ENCODE data around the gene PPP4R3A. TPM values are rescaled to one million over a fixed set of nuclear protein-coding genes. Genes with fewer than 3 reads are reported as not detected.
A peak's percentile ranks its signal among the peaks of the same experiment; 100 is the strongest.

The PPP4R3A gene
- total RNA-seq (76.5 and 85.7 TPM in 2 replicates), polyA plus RNA-seq (47.6 and 55.7 TPM in 2 replicates)

DNA sequence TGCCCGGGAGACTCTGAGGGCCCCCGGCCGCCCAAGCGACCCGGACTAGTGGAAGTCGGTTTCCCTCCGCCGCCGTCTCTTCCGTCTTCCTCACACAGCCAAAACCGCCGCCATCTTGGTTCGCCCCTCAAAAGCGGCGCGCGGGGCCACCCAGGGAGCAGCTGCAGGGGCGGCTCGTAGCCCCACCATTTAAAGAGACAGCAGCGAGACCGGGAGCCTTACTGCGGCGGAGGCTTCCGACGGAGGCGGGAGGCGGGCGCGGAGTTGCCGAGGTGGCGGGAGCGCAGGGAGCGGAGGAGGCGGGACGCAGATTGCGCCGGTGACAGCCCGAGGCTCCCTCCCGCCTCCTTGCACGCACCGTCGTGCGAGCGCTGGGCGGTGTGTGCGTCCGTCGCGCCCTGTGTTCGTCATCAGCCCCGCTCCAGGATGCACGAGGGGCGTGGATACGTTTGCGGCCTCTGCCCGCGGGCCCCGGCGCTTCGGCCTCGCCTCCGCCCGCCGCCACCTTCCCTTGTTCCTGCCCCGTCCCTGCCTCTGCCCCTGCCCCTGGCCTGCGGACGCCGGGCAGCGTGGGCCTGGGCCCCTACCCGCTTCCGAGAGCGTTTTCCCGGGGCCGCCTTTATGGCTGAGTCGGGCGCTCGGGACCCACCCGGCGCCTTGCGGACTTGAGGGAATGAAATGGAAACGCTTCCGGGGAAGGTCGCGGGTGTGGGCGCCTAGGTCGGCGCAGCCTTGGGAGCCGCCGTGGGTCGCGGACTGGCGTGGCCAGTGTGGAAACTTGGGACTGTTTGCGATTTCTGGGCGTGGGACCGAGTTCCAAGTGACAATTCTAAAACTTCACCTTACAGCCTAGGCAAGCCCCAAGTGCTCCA lies at the start of gene PPP4R3A:
Gene PPP4R3A (minus strand): TSS at position 140 of the 872 bp plus-strand sequence. CDS start 663 bp downstream, outside the sequence.
- Histone ChIP-seq H3K36me3 (replicated peaks; ENCODE audit: insufficient read depth, low read depth) (no peaks in the 10 kb centered on the region), H3K9me2 (replicated peaks; ENCODE audit: insufficient read depth) (no peaks in the 10 kb centered on the region), H2AFZ (peak within 1 kb of the TSS; percentile 72), H3K4me1 (ENCODE audit: insufficient read depth) (peaks cover 9% of the 10 kb centered on the region), H4K20me1 (ENCODE audit: insufficient read depth, poor library complexity, severe bottlenecking) (peaks cover 39% of the 10 kb centered on the region), H3K4me3 (peak within 1 kb of the TSS; percentile 87), H3K9me3 (ENCODE audit: low read depth) (no peaks in the 10 kb centered on the region), H3K4me2 (peak within 1 kb of the TSS; percentile 83), H3K79me2 (peaks cover 49% of the 10 kb centered on the region), H3K27ac (peak within 1 kb of the TSS; percentile 99), H3K27me3 (no peaks in the 10 kb centered on the region)
- TF ChIP-seq EZH2 (IDR thresholded peaks at IDR 0.05; ENCODE audit: borderline replicate concordance), result no peak
- no peak for TF ChIP-seq EZH2phosphoT487 (IDR thresholded peaks at IDR 0.05; ENCODE audit: low read depth, severe bottlenecking, unreplicated experiment)
- no peak for TF ChIP-seq CTCF (IDR thresholded peaks at IDR 0.05; ENCODE audit: poor library complexity)
- under 1% methylated on average over 72 of the region's 95 CpGs for WGBS (ENCODE audit: low lambda C conversion rate, missing lambda C conversion rate)
- DNase-seq (ENCODE audit: low spot score), result peak; percentile 98

DNA sequence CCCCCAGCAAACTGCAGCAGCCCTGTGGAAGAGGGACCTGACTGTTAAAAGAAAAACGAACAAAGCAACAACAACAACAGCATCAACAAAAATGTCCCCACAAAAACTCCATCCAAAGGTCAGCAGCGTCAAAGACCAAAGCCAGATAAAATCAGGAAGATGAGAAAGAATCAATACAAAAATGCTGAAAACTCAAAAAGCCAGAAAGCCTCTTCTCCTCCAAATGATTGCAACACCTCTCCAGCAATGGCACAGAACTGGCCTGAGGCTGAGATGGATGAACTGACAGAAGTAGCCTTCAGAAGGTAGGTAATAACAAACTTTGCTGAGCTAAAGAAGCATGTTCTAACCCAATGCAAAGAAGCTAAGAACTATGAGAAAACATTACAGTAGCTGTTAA lies 45.4 kb upstream of the PPP4R3A start:
- TF ChIP-seq EZH2phosphoT487 (IDR thresholded peaks at IDR 0.05; ENCODE audit: low read depth, severe bottlenecking, unreplicated experiment), result no peak
- TF ChIP-seq CTCF (IDR thresholded peaks at IDR 0.05; ENCODE audit: poor library complexity), result no peak
- no peak for TF ChIP-seq EZH2 (IDR thresholded peaks at IDR 0.05; ENCODE audit: borderline replicate concordance)
- Histone ChIP-seq H3K4me2 (peak overlapping the region; percentile 36), H3K27ac (peak overlapping the region; percentile 53), H2AFZ (no peak overlapping the region), H3K9me2 (replicated peaks; ENCODE audit: insufficient read depth) (no peaks in the 10 kb centered on the region), H3K4me1 (ENCODE audit: insufficient read depth) (peaks cover 5% of the 10 kb centered on the region), H3K4me3 (no peak overlapping the region), H3K36me3 (replicated peaks; ENCODE audit: insufficient read depth, low read depth) (no peaks in the 10 kb centered on the region), H4K20me1 (ENCODE audit: insufficient read depth, poor library complexity, severe bottlenecking) (no peaks in the 10 kb centered on the region), H3K79me2 (no peaks in the 10 kb centered on the region), H3K9me3 (ENCODE audit: low read depth) (no peaks in the 10 kb centered on the region), H3K27me3 (no peaks in the 10 kb centered on the region)
- WGBS (ENCODE audit: low lambda C conversion rate, missing lambda C conversion rate), result 77% methylated on average over 2 of the region's 2 CpGs
- no peak for DNase-seq (ENCODE audit: low spot score)

DNA sequence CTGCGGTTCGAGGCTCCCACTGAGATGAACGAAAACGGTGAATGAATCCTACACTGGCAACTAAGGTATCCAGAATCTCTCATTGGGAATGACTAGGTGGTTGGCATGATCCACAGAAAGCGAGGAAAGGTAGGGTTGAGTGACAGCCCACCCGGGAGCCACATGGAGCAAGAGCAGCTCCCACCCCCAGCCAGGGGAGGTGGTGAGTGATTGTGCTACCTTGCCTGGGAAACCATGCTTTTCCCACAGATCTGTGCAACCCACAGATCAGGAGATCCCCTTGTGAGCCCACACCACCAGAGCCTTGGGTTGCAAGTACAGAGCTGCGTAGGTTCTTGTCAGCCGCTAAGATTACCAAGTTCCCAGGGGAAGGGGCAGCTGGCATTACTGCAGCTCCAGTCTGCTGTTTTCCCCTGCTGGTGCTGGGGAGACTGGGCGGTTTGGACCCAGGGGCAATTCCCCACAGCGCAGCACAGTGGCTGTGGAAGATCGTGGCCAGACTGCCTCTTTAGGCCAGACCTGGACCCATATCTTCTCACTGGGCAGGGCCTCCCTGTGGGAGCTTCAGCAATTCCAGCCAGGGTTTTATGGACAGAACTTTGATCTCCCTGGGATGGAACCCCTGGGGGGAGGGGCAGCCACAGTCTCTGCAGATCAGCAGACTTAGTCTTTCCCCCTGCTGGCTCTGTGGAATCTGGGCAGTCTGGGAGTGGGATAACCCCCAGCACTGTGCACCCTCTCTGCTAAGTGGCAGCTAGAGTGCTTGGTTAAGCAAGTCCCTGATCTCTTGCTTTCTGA lies 44.6 kb upstream of the PPP4R3A start:
- Histone ChIP-seq H3K4me3 (no peak overlapping the region), H3K9me3 (ENCODE audit: low read depth) (no peaks in the 10 kb centered on the region), H3K27ac (peak overlapping the region; percentile 57), H3K9me2 (replicated peaks; ENCODE audit: insufficient read depth) (no peaks in the 10 kb centered on the region), H3K4me2 (peak overlapping the region; percentile 36), H3K4me1 (ENCODE audit: insufficient read depth) (peaks cover 5% of the 10 kb centered on the region), H2AFZ (no peak overlapping the region), H4K20me1 (ENCODE audit: insufficient read depth, poor library complexity, severe bottlenecking) (no peaks in the 10 kb centered on the region), H3K79me2 (no peaks in the 10 kb centered on the region), H3K27me3 (no peaks in the 10 kb centered on the region), H3K36me3 (replicated peaks; ENCODE audit: insufficient read depth, low read depth) (no peaks in the 10 kb centered on the region)
- 88% methylated on average over 11 of the region's 11 CpGs for WGBS (ENCODE audit: low lambda C conversion rate, missing lambda C conversion rate)
- peak; percentile 85 for DNase-seq (ENCODE audit: low spot score)
- TF ChIP-seq EZH2 (IDR thresholded peaks at IDR 0.05; ENCODE audit: borderline replicate concordance) (no peak), EZH2phosphoT487 (IDR thresholded peaks at IDR 0.05; ENCODE audit: low read depth, severe bottlenecking, unreplicated experiment) (no peak), CTCF (IDR thresholded peaks at IDR 0.05; ENCODE audit: poor library complexity) (no peak)
